ENCODE measurements around the gene MACROD2. TPM values are rescaled to one million over a fixed set of nuclear protein-coding genes. Genes with fewer than 3 reads are reported as not detected.

The MACROD2 gene
- polyA plus RNA-seq, 1 donor (not counting 4 experiments of a cell fraction or from before 2014, with no cell fraction given): 0.71 TPM

DNA sequence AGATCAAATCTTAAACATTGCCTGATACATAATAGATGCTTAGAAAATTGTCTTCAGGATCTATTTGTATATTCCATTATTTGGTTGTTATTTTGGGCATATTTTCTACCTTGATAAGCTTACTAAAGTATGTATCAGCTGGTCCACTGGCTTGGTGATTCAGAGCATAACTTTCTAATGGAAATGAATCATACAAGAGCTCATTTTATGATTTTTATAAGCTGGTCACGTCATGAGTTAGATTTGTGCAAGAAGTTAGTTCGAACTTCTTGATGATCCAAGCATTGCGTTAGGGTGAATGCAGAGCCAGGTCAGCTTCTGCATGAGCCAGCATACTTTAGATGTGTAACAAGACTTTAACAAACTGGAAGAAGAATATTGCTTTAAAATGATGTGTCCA, 486.5 kb downstream of the MACROD2 start:
- H3K9me3 ChIP-seq (ENCODE audit: control insufficient read depth, low read depth, low read length): no peaks in the 10 kb centered on the region
- H3K4me3 ChIP-seq (ENCODE audit: control insufficient read depth in 2 of 3, extremely low read depth in 1 of 3, insufficient read depth in 2 of 3, low read depth in 1 of 3, low read length in 3 of 3): no peak overlapping the region
- no peaks in the 10 kb centered on the region for H3K79me2 ChIP-seq (ENCODE audit: control insufficient read depth, insufficient read depth, low read length)
- H3K36me3 ChIP-seq (ENCODE audit: control insufficient read depth in 2 of 2, extremely low read depth in 1 of 2, insufficient read depth in 2 of 2, low read length in 2 of 2): no peaks in the 10 kb centered on the region
- H3K27ac ChIP-seq (ENCODE audit: control insufficient read depth, insufficient read depth, low read length): no peak overlapping the region
- no peak overlapping the region for H3K9ac ChIP-seq (ENCODE audit: control insufficient read depth, extremely low read depth, insufficient read depth, low read length)
- H3K27me3 ChIP-seq (ENCODE audit: control insufficient read depth, extremely low read depth, insufficient read depth, low read length): no peaks in the 10 kb centered on the region
- TF ChIP-seq EZH2 (IDR thresholded peaks at IDR 0.05; ENCODE audit: low read length): no peak
- TF ChIP-seq, protein P1, sequence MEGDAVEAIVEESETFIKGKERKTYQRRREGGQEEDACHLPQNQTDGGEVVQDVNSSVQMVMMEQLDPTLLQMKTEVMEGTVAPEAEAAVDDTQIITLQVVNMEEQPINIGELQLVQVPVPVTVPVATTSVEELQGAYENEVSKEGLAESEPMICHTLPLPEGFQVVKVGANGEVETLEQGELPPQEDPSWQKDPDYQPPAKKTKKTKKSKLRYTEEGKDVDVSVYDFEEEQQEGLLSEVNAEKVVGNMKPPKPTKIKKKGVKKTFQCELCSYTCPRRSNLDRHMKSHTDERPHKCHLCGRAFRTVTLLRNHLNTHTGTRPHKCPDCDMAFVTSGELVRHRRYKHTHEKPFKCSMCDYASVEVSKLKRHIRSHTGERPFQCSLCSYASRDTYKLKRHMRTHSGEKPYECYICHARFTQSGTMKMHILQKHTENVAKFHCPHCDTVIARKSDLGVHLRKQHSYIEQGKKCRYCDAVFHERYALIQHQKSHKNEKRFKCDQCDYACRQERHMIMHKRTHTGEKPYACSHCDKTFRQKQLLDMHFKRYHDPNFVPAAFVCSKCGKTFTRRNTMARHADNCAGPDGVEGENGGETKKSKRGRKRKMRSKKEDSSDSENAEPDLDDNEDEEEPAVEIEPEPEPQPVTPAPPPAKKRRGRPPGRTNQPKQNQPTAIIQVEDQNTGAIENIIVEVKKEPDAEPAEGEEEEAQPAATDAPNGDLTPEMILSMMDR (optimal IDR thresholded peaks at IDR 0.05 in 1 of 3, IDR thresholded peaks at IDR 0.05 in 1 of 3, conservative IDR thresholded peaks at IDR 0.05 in 1 of 3; ENCODE audit: extremely low read depth in 1 of 3, insufficient read depth in 2 of 3, low read length in 3 of 3): no peak
- no peak for FAIRE-seq
- H2AFZ ChIP-seq (ENCODE audit: control insufficient read depth, low read length): no peak overlapping the region
- no peak overlapping the region for H3K4me2 ChIP-seq (ENCODE audit: control insufficient read depth, extremely low read depth, insufficient read depth, low read depth, low read length)
- H3K9me1 ChIP-seq (ENCODE audit: control insufficient read depth, extremely low read depth, insufficient read depth, low read length): no peaks in the 10 kb centered on the region
- dilution Hi-C loops (cut with MboI; ENCODE audit: extremely low pct_ligation_motif_present, low sequenced_read_pairs): no loop called here
- no peaks in the 10 kb centered on the region for H3K4me1 ChIP-seq (ENCODE audit: control insufficient read depth, extremely low read depth, insufficient read depth, low read length)
- DNase-seq (ENCODE audit: low read depth, low spot score): peak; percentile 30
- no peaks in the 10 kb centered on the region for H4K20me1 ChIP-seq (ENCODE audit: control insufficient read depth, extremely low read depth, insufficient read depth, low read length)

DNA sequence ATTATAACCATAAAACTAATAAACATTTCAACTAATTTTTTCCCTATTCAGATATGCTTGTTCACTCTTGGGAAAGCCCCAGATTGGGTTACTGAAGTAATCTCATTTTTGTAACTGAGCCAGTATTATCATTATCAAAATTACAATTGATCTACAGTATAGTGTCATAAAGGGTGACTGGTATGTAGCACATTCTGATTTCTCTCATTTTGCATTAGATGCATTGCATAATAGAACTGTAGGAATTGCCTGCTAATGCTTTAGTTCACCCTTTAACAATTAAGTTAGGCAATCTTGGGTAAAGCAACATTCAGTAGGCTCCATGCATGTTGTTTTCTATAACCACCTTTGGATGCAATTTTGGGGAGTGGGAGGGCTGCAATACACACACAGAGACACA, 492.9 kb downstream of the MACROD2 start:
- no peaks in the 10 kb centered on the region for H3K27me3 ChIP-seq (ENCODE audit: control insufficient read depth, extremely low read depth, insufficient read depth, low read length)
- H3K9me1 ChIP-seq (ENCODE audit: control insufficient read depth, extremely low read depth, insufficient read depth, low read length): no peaks in the 10 kb centered on the region
- dilution Hi-C loops (cut with MboI; ENCODE audit: extremely low pct_ligation_motif_present, low sequenced_read_pairs): no loop called here
- FAIRE-seq: no peak
- H4K20me1 ChIP-seq (ENCODE audit: control insufficient read depth, extremely low read depth, insufficient read depth, low read length): no peaks in the 10 kb centered on the region
- no peak overlapping the region for H3K9ac ChIP-seq (ENCODE audit: control insufficient read depth, extremely low read depth, insufficient read depth, low read length)
- DNase-seq (ENCODE audit: low read depth, low spot score): no peak
- no peak for TF ChIP-seq EZH2 (IDR thresholded peaks at IDR 0.05; ENCODE audit: low read length)
- TF ChIP-seq, protein P1 (optimal IDR thresholded peaks at IDR 0.05 in 1 of 3, IDR thresholded peaks at IDR 0.05 in 1 of 3, conservative IDR thresholded peaks at IDR 0.05 in 1 of 3; ENCODE audit: extremely low read depth in 1 of 3, insufficient read depth in 2 of 3, low read length in 3 of 3): no peak
- H3K27ac ChIP-seq (ENCODE audit: control insufficient read depth, insufficient read depth, low read length): no peak overlapping the region
- no peaks in the 10 kb centered on the region for H3K4me1 ChIP-seq (ENCODE audit: control insufficient read depth, extremely low read depth, insufficient read depth, low read length)
- H3K9me3 ChIP-seq (ENCODE audit: control insufficient read depth, low read depth, low read length): no peaks in the 10 kb centered on the region
- H3K4me2 ChIP-seq (ENCODE audit: control insufficient read depth, extremely low read depth, insufficient read depth, low read depth, low read length): no peak overlapping the region
- H3K36me3 ChIP-seq (ENCODE audit: control insufficient read depth in 2 of 2, extremely low read depth in 1 of 2, insufficient read depth in 2 of 2, low read length in 2 of 2): no peaks in the 10 kb centered on the region
- H2AFZ ChIP-seq (ENCODE audit: control insufficient read depth, low read length): no peak overlapping the region
- H3K4me3 ChIP-seq (ENCODE audit: control insufficient read depth in 2 of 3, extremely low read depth in 1 of 3, insufficient read depth in 2 of 3, low read depth in 1 of 3, low read length in 3 of 3): no peak overlapping the region
- no peaks in the 10 kb centered on the region for H3K79me2 ChIP-seq (ENCODE audit: control insufficient read depth, insufficient read depth, low read length)
